HepG2 (cell line): ENCODE results near the gene COLGALT1. TPM values are rescaled to one million over a fixed set of nuclear protein-coding genes. Genes with fewer than 3 reads are reported as not detected.

ENCODE experiments used
- ATAC-seq: fragments of 200-7000 bp; cut with Tn5 transposase; 3 replicates; pipeline ENCODE4 v1.9.1; 2020; ENCODE audit warnings: mild to moderate bottlenecking, moderate library complexity
- BruUV-seq: library from RNA; stranded (reverse); fragments of 400-500 nt; replicated peaks from 2 replicates; lab custom pipeline; 2021; lab: Mats Ljungman, UMichigan
- CTCF ChIA-PET: fragments of 300-600 bp; formaldehyde crosslinking; extraction: SDS; loops from one replicate; lab custom pipeline; 2021; ENCODE audit warnings: low total read pairs, inconsistent platforms, low intra/inter-chr PET ratio; lab: Yijun Ruan, JAX
- POLR2A ChIA-PET: fragments of 350-600 bp; sonication (Branson Sonifier 250); formaldehyde crosslinking; loops from one replicate; lab custom pipeline; 2020; ENCODE audit warnings: antibody characterized with exemption, inconsistent platforms; lab: Yijun Ruan, JAX
- DNase-seq: peaks from one replicate; pipeline ENCODE4 v3.0.0-alpha.2; 2015; ENCODE audit warnings: low spot score
- FAIRE-seq: peaks from 3 replicates; lab custom pipeline; 2011; peaks lifted over from hg19 to GRCh38; lab: Jason Lieb, UNC
- H2AFZ ChIP-seq: one replicate; pipeline ENCODE4 v1.6.1; 2011; ENCODE audit warnings: low read length, inconsistent platforms
- H3K27ac ChIP-seq: fragments of 300-600 bp; 3 replicates; pipeline ENCODE4 v1.8.0; 2011; ENCODE audit warnings: mixed run types, mild to moderate bottlenecking, mixed read lengths, low read length, inconsistent platforms; ENCODE audit not compliant: insufficient read depth; ENCODE audit errors: extremely low read length
- H3K27me3 ChIP-seq, 2 experiments: fragments of 200-600 bp in 1 of 2; 2 replicates in 1 of 2; 3 replicates in 1 of 2; pipeline versions ENCODE4 v1.6.0 to v1.8.0; 2011; ENCODE audit warnings: low read length in 2 of 2, mild to moderate bottlenecking in 2 of 2, moderate library complexity in 2 of 2, inconsistent platforms in 1 of 2; ENCODE audit not compliant: insufficient read depth in 2 of 2, control insufficient read depth in 1 of 2
- H3K36me3 ChIP-seq, 2 experiments: fragments of 200-600 bp in 1 of 2; replicated peaks in 1 of 2; 2 replicates in 1 of 2; 3 replicates in 1 of 2; pipeline versions ENCODE4 v1.5.1 to v1.8.0; 2011; ENCODE audit warnings: low read length in 2 of 2, inconsistent platforms in 1 of 2; ENCODE audit not compliant: insufficient read depth in 2 of 2, control insufficient read depth in 1 of 2
- H3K4me1 ChIP-seq: 2 replicates; pipeline ENCODE4 v1.5.1; 2012; ENCODE audit warnings: low read length, inconsistent platforms; ENCODE audit not compliant: insufficient read depth
- H3K4me2 ChIP-seq: 2 replicates; pipeline ENCODE4 v1.6.0; 2011; ENCODE audit warnings: low read depth, low read length, inconsistent platforms
- H3K4me3 ChIP-seq, 3 experiments: fragments of 200-600 bp in 1 of 3; sonication (generic), shearing (Covaris generic) in 1 of 3; replicated peaks in 1 of 3; 2 replicates each; pipeline ENCODE4 v1.5.1; 2011 to 2016; ENCODE audit warnings: low read length in 3 of 3, inconsistent platforms in 2 of 3, low read depth in 2 of 3, mild to moderate bottlenecking in 2 of 3, control low read depth in 1 of 3, mixed read lengths in 1 of 3; ENCODE audit not compliant: insufficient read depth in 1 of 3
- H3K79me2 ChIP-seq: one replicate; pipeline ENCODE4 v1.6.1; 2011; ENCODE audit warnings: low read length, inconsistent platforms; ENCODE audit not compliant: insufficient read depth
- H3K9ac ChIP-seq: 2 replicates; pipeline ENCODE4 v1.6.0; 2011; ENCODE audit warnings: mild to moderate bottlenecking, low read depth, low read length, inconsistent platforms; ENCODE audit not compliant: insufficient read depth
- H3K9me3 ChIP-seq: 2 replicates; pipeline ENCODE4 v1.5.1; 2012; ENCODE audit warnings: mild to moderate bottlenecking, low read length
- H4K20me1 ChIP-seq: 2 replicates; pipeline ENCODE4 v1.6.0; 2011; ENCODE audit warnings: inconsistent platforms, mild to moderate bottlenecking, low read length, moderate library complexity; ENCODE audit not compliant: insufficient read depth
- CENPBD1 ChIP-seq: sonication (generic); formaldehyde crosslinking; IDR thresholded peaks from 2 replicates; pipeline ENCODE4 v1.8.0; 2022; ENCODE audit warnings: missing genetic modification reagents, low read depth, mild to moderate bottlenecking, borderline replicate concordance
- MIER2 ChIP-seq: IDR thresholded peaks from 2 replicates; pipeline ENCODE4 v1.6.1; 2016; ENCODE audit warnings: missing biosample characterization, missing genetic modification reagents
- REST ChIP-seq, 2 experiments: IDR thresholded peaks; 2 replicates each; pipeline ENCODE4 v1.6.1; 2011 to 2012; ENCODE audit warnings: low read length in 2 of 2, borderline replicate concordance in 1 of 2, low read depth in 1 of 2, mild to moderate bottlenecking in 1 of 2, moderate library complexity in 1 of 2
- TFE3 ChIP-seq: IDR thresholded peaks from 2 replicates; pipeline ENCODE4 v1.6.1; 2016
- ZNF329 ChIP-seq: sonication (generic); formaldehyde crosslinking; IDR thresholded peaks from 2 replicates; pipeline ENCODE4 v1.9.0; 2021; ENCODE audit warnings: low read depth, mild to moderate bottlenecking, missing genetic modification reagents
- ZNF777 ChIP-seq: sonication (generic); formaldehyde crosslinking; IDR thresholded peaks from 2 replicates; pipeline ENCODE4 v1.4.0; 2020; ENCODE audit warnings: missing genetic modification reagents
- ZNF839 ChIP-seq: sonication (generic); formaldehyde crosslinking; IDR thresholded peaks from 2 replicates; pipeline ENCODE4 v1.4.0; 2020; ENCODE audit warnings: missing genetic modification reagents, mild to moderate bottlenecking, borderline replicate concordance
- ZSCAN30 ChIP-seq: sonication (generic); formaldehyde crosslinking; IDR thresholded peaks from 2 replicates; pipeline ENCODE4 v1.5.0; 2020; ENCODE audit warnings: mild to moderate bottlenecking, missing genetic modification reagents
- WGBS: methylation state at CpG from one replicate; pipeline ENCODE4 v1.1.6; 2017; ENCODE audit warnings: low lambda C conversion rate; 5-methylcytosine and 5-hydroxymethylcytosine counted together
- in situ Hi-C: cut with HindIII; loops from 2 replicates; pipeline ENCODE4 v1.10.0; 2017; ENCODE audit warnings: low pct_unique_long_range_greater_than_20kb; ENCODE audit not compliant: extremely low pct_ligation_motif_present
- intact Hi-C: fragments of 100-400 bp; cut with micrococcal nuclease; formaldehyde crosslinking; loops from one replicate; pipeline ENCODE4 v1.10.0; 2022; ENCODE audit not compliant: unreplicated experiment
- polyA plus RNA-seq, 8 experiments: library from polyadenylated mRNA; depleted of rRNA in 3 of 8; stranded (reverse) in 7 of 8; unstranded in 1 of 8; fragments of >200 nt; fragmentation: Illumina TruSeq in 4 of 8; extraction: Trizol in 4 of 8; gene quantifications; 2 replicates each; pipeline versions ENCODE4 v1.2.1 to v1.2.3, GENCODE V29; 2011 to 2016; ENCODE audit warnings: low read depth in 4 of 8, missing spikeins in 1 of 8, mixed read lengths in 1 of 8; ENCODE audit not compliant: insufficient read depth in 1 of 8
- total RNA-seq, 5 experiments: library from RNA; depleted of rRNA; stranded (reverse); fragments of >200 nt; fragmentation: Illumina TruSeq; extraction: Trizol; gene quantifications; 2 replicates each; pipeline ENCODE4 v1.2.3, GENCODE V29; 2016; ENCODE audit warnings: low read depth in 1 of 5
- TF ChIP-seq, protein P1 (sequence below): fragments of 450-650 bp; IDR thresholded peaks from 2 replicates; pipeline ENCODE4 v1.6.1; 2017
- TF ChIP-seq, protein P2 (sequence below): sonication (generic); formaldehyde crosslinking; IDR thresholded peaks from 2 replicates; pipeline ENCODE4 v1.9.0; 2021; ENCODE audit warnings: mild to moderate bottlenecking, missing genetic modification reagents

Gene COLGALT1
- total and polyA plus RNA-seq, 2 of the 13 experiments (the other 11 are each of a cell fraction or from before 2014, with no cell fraction given): 58.0 to 211 TPM

GRCh38 chr19:17602872-17603510, 47.5 kb downstream of the COLGALT1 start:
- no peak overlapping the region for H3K9ac ChIP-seq
- peaks cover 3 to 44% of the 10 kb centered on the region in 2 experiments; a peak in 3 of 5 replicates for H3K27me3 ChIP-seq
- no peaks in the 10 kb centered on the region for H3K9me3 ChIP-seq
- no peak overlapping the region for H3K4me2 ChIP-seq
- intact Hi-C loops (no loop called here), in situ Hi-C loops (no loop called here)
- ChIA-PET CTCF (no interaction called here), POLR2A (no interaction called here)
- no peak overlapping the region for H3K4me3 ChIP-seq
- BruUV-seq: no TSS peak
- FAIRE-seq (no peak), DNase-seq (no peak), ATAC-seq (no peak)
- H3K79me2 ChIP-seq: no peaks in the 10 kb centered on the region
- 23% methylated on average over 7 of the region's 7 CpGs for WGBS
- no peaks in the 10 kb centered on the region for H4K20me1 ChIP-seq
- no peak overlapping the region for H2AFZ ChIP-seq
- H3K27ac ChIP-seq: no peak overlapping the region
- H3K4me1 ChIP-seq: peaks cover 40% of the 10 kb centered on the region
- H3K36me3 ChIP-seq: no peaks in the 10 kb centered on the region
- TF ChIP-seq REST (IDR thresholded peaks at IDR 0.05; ENCODE audit: borderline replicate concordance in 1 of 2, low read depth in 1 of 2, low read length in 2 of 2) (no peak), ZNF839 (CRISPR knock-in tag) (no peak), ZSCAN30 (CRISPR knock-in tag) (no peak), TFE3 (no peak), CENPBD1 (CRISPR knock-in tag) (no peak), MIER2 (CRISPR knock-in tag) (no peak), ZNF777 (CRISPR knock-in tag) (no peak), ZNF329 (no peak)
- TF ChIP-seq, protein P1, sequence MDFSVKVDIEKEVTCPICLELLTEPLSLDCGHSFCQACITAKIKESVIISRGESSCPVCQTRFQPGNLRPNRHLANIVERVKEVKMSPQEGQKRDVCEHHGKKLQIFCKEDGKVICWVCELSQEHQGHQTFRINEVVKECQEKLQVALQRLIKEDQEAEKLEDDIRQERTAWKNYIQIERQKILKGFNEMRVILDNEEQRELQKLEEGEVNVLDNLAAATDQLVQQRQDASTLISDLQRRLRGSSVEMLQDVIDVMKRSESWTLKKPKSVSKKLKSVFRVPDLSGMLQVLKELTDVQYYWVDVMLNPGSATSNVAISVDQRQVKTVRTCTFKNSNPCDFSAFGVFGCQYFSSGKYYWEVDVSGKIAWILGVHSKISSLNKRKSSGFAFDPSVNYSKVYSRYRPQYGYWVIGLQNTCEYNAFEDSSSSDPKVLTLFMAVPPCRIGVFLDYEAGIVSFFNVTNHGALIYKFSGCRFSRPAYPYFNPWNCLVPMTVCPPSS: no peak
- TF ChIP-seq, protein P2, sequence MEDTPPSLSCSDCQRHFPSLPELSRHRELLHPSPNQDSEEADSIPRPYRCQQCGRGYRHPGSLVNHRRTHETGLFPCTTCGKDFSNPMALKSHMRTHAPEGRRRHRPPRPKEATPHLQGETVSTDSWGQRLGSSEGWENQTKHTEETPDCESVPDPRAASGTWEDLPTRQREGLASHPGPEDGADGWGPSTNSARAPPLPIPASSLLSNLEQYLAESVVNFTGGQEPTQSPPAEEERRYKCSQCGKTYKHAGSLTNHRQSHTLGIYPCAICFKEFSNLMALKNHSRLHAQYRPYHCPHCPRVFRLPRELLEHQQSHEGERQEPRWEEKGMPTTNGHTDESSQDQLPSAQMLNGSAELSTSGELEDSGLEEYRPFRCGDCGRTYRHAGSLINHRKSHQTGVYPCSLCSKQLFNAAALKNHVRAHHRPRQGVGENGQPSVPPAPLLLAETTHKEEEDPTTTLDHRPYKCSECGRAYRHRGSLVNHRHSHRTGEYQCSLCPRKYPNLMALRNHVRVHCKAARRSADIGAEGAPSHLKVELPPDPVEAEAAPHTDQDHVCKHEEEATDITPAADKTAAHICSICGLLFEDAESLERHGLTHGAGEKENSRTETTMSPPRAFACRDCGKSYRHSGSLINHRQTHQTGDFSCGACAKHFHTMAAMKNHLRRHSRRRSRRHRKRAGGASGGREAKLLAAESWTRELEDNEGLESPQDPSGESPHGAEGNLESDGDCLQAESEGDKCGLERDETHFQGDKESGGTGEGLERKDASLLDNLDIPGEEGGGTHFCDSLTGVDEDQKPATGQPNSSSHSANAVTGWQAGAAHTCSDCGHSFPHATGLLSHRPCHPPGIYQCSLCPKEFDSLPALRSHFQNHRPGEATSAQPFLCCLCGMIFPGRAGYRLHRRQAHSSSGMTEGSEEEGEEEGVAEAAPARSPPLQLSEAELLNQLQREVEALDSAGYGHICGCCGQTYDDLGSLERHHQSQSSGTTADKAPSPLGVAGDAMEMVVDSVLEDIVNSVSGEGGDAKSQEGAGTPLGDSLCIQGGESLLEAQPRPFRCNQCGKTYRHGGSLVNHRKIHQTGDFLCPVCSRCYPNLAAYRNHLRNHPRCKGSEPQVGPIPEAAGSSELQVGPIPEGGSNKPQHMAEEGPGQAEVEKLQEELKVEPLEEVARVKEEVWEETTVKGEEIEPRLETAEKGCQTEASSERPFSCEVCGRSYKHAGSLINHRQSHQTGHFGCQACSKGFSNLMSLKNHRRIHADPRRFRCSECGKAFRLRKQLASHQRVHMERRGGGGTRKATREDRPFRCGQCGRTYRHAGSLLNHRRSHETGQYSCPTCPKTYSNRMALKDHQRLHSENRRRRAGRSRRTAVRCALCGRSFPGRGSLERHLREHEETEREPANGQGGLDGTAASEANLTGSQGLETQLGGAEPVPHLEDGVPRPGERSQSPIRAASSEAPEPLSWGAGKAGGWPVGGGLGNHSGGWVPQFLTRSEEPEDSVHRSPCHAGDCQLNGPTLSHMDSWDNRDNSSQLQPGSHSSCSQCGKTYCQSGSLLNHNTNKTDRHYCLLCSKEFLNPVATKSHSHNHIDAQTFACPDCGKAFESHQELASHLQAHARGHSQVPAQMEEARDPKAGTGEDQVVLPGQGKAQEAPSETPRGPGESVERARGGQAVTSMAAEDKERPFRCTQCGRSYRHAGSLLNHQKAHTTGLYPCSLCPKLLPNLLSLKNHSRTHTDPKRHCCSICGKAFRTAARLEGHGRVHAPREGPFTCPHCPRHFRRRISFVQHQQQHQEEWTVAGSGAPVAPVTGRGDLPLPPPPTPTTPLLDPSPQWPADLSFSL (CRISPR knock-in tag): no peak
